HEK293T (cell line): ENCODE data around the gene SPIRE1.

Experiments used
- NFRKB ChIP-seq: fragments of 450-650 bp; IDR thresholded peaks from 2 replicates; pipeline ENCODE4 v1.6.1; 2016; ENCODE audit warnings: mild to moderate bottlenecking, moderate library complexity
- SP1 ChIP-seq: fragments of 450-650 bp; IDR thresholded peaks from 2 replicates; pipeline ENCODE4 v1.6.1; 2017

GRCh38 chr18:12432196-12432595 lies 225.7 kb downstream of the SPIRE1 start:
- TF ChIP-seq SP1 (no peak), NFRKB (no peak)
